OCI-LY7 (cell line): ENCODE results near the gene CSRP3.

Experiments used
- CTCF ChIP-seq: fragments of 200-600 bp; sonication (generic); conservative IDR thresholded peaks from 2 replicates; pipeline ENCODE4 v1.5.1; 2014; ENCODE audit warnings: mild to moderate bottlenecking, antibody characterized with exemption, low read length, moderate library complexity, mixed read lengths
- EZH2phosphoT487 ChIP-seq: fragments of 200-600 bp; sonication (generic); IDR thresholded peaks from 2 replicates; pipeline ENCODE4 v1.6.1; 2018; ENCODE audit warnings: low read depth, borderline replicate concordance, mild to moderate bottlenecking, mixed run types, antibody characterized with exemption, low read length, moderate library complexity, mixed read lengths

GRCh38 chr11:19218216-19218615 is 16.4 kb upstream of the CSRP3 start:
- TF ChIP-seq CTCF (no peak), EZH2phosphoT487 (no peak)
